Lung (tissue), 12 donors: Measurements from ENCODE around the gene NFYC. TPM values are rescaled to one million over a fixed set of nuclear protein-coding genes. Genes with fewer than 3 reads are reported as not detected.

Experiments
- ATAC-seq: fragments of 200-7000 bp; cut with Tn5 transposase; one replicate; pipeline ENCODE4 v1.9.1; 2020; ENCODE audit warnings: moderate number of reproducible peaks; ENCODE audit not compliant: insufficient read depth, low FRiP score
- DNase-seq, 3 donors: peaks; one replicate each; pipeline ENCODE4 v3.0.0-alpha.2; 2013 to 2017
- H3K27ac ChIP-seq, 2 donors: one replicate each; pipeline ENCODE4 v1.5.1; 2013; ENCODE audit warnings: mild to moderate bottlenecking in 2 of 2, moderate library complexity in 2 of 2, control low read depth in 1 of 2, inconsistent platforms in 1 of 2, low read depth in 1 of 2, low read length in 1 of 2
- H3K27me3 ChIP-seq, 3 donors: one replicate each; pipeline ENCODE4 v1.5.1; 2013; ENCODE audit warnings: low read length in 2 of 3; ENCODE audit not compliant: control insufficient read depth in 3 of 3, insufficient read depth in 3 of 3
- H3K36me3 ChIP-seq, 4 donors: one replicate each; pipeline ENCODE4 v1.5.1; 2013; ENCODE audit warnings: low read length in 4 of 4, mild to moderate bottlenecking in 1 of 4, moderate library complexity in 1 of 4; ENCODE audit not compliant: control insufficient read depth in 4 of 4, insufficient read depth in 4 of 4
- H3K4me1 ChIP-seq, 5 donors: one replicate each; pipeline ENCODE4 v1.5.1; 2013; ENCODE audit warnings: low read length in 5 of 5, mild to moderate bottlenecking in 2 of 5, moderate library complexity in 1 of 5; ENCODE audit not compliant: control insufficient read depth in 5 of 5, insufficient read depth in 5 of 5
- H3K4me3 ChIP-seq: one replicate; pipeline ENCODE4 v1.5.1; 2013; ENCODE audit warnings: mild to moderate bottlenecking, control low read depth, moderate library complexity
- H3K9ac ChIP-seq, 2 donors: one replicate each; pipeline ENCODE4 v1.5.1; 2013; ENCODE audit warnings: low read length in 2 of 2, control low read depth in 1 of 2; ENCODE audit not compliant: insufficient read depth in 1 of 2
- H3K9me3 ChIP-seq, 4 donors: one replicate each; pipeline ENCODE4 v1.5.1; 2013; ENCODE audit warnings: low read length in 3 of 4, mild to moderate bottlenecking in 1 of 4, moderate library complexity in 1 of 4; ENCODE audit not compliant: control insufficient read depth in 4 of 4, insufficient read depth in 3 of 4
- CTCF ChIP-seq: IDR thresholded peaks from 2 replicates; pipeline ENCODE4 v1.5.1; 2012; ENCODE audit warnings: mild to moderate bottlenecking; ENCODE audit errors: control extremely low read depth, extremely low read depth
- WGBS, 2 donors: extraction: QIAGEN DNeasy Blood & Tissue Kit; methylation state at CpG; one replicate each; pipeline ENCODE4 v1.1.7; 2013; 5-methylcytosine and 5-hydroxymethylcytosine counted together
- polyA plus RNA-seq, 2 donors: library from polyadenylated mRNA; stranded (reverse); fragments of 200-250 nt; gene quantifications; one replicate each; pipeline ENCODE4 v1.2.1, GENCODE V29; 2013
- total RNA-seq, 2 donors: library from RNA; depleted of rRNA in 1 of 2; stranded (reverse); fragments of >200 nt in 1 of 2; gene quantifications; one replicate each; pipeline ENCODE4 v1.2.1, GENCODE V29; 2014 to 2021
- donor health status: control.
- donor health status: control.
- donor health status: Bipolar disorder and iron deficiency.
- donor health status: healthy.
- donor health status: DM: yes; HTN: yes; CAD: no.

Gene NFYC
- total and polyA plus RNA-seq, 4 donors, result 28.6 to 69.5 (median 50.3) TPM

- Histone ChIP-seq H3K36me3 (peaks cover 9 to 32% (median 21%) of the 10 kb centered on the region in 4 donors), H3K4me3 (no peak overlapping the region), H3K9ac (no peak overlapping the region), H3K27me3 (no peaks in the 10 kb centered on the region), H3K4me1 (peaks cover 0 to 2% (median 0%) of the 10 kb centered on the region in 5 donors), H3K27ac (no peak overlapping the region), H3K9me3 (peaks cover 0 to 3% (median 0%) of the 10 kb centered on the region in 4 donors)
- DNase-seq (peak in 2 of 3 donors; percentile 26 to 45), ATAC-seq (no peak)
- 49 to 60% methylated on average over 6 of the region's 6 CpGs for WGBS, 2 donors
- TF ChIP-seq CTCF, result no peak
These were observed 82.3 kb downstream of the NFYC start for GRCh38 chr1:40773748-40774265.

- Histone ChIP-seq H3K9ac (no peak overlapping the region), H3K9me3 (peaks cover 0 to 3% (median 0%) of the 10 kb centered on the region in 4 donors), H3K36me3 (peaks cover 9 to 26% (median 16%) of the 10 kb centered on the region in 4 donors), H3K4me3 (no peak overlapping the region), H3K27me3 (no peaks in the 10 kb centered on the region), H3K27ac (no peak overlapping the region), H3K4me1 (peaks cover 0 to 2% (median 0%) of the 10 kb centered on the region in 5 donors)
- DNase-seq, result peak; percentile 41 to 43 (median 42)
- TF ChIP-seq CTCF, result peak; percentile 37
- ATAC-seq, result no peak
- WGBS, 2 donors, result 37 to 48% methylated on average over 3 of the region's 3 CpGs
These were observed 82.9 kb downstream of the NFYC start for GRCh38 chr1:40774266-40774998.

GRCh38 chr1:40776236-40777072, 85.0 kb downstream of the NFYC start:
- Histone ChIP-seq H3K9me3 (peaks cover 0 to 3% (median 0%) of the 10 kb centered on the region in 4 donors), H3K36me3 (peaks cover 0 to 17% (median 6%) of the 10 kb centered on the region in 4 donors), H3K4me1 (peaks cover 0 to 2% (median 0%) of the 10 kb centered on the region in 5 donors), H3K4me3 (no peak overlapping the region), H3K9ac (no peak overlapping the region), H3K27ac (no peak overlapping the region), H3K27me3 (no peaks in the 10 kb centered on the region)
- no peak for ATAC-seq
- WGBS, 2 donors, result 94 to 96% methylated on average over 4 of the region's 4 CpGs
- TF ChIP-seq CTCF, result no peak
- DNase-seq, result no peak
